HG03520 (cell line): ENCODE data around the gene EXPH5.

Experiments used
- ATAC-seq: cut with Tn5 transposase; IDR thresholded peaks from one replicate; pipeline ENCODE4 v1.9.1; 2021; ENCODE audit warnings: mild to moderate bottlenecking, moderate library complexity; ENCODE audit not compliant: unreplicated experiment

EXPH5 gene

DNA sequence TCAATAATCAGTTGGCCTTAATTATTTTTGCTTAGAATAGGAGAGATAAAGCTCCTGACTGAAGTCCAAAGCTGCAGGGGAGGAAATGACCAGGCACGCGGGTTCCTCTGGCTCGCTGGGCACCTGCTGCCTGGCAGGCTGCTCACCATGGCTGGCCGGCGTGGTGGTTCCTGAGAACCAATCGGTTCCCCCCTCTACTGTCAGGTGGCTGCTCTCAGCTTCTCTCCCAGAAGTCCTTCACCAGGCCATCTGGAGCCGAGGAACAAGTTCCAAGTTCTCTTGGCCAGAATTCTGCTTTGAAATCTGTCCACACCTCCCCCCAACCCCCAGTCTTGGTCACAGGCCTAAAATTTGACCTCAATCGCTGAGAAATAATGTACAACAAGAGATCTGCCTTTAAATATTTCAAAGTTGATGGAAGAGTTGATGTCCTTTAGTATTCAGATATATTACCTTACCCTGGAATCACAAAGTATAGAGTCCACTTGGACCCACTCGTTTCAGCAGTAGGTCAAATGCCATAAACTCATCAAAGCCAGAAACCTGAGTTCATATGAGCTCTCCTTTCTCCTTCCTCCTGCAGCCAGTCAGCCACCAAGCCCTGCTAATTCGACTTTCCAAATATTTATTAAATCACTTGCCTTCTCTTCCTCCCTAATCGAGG, 25.2 kb downstream of the EXPH5 start:
- no peak for ATAC-seq

DNA sequence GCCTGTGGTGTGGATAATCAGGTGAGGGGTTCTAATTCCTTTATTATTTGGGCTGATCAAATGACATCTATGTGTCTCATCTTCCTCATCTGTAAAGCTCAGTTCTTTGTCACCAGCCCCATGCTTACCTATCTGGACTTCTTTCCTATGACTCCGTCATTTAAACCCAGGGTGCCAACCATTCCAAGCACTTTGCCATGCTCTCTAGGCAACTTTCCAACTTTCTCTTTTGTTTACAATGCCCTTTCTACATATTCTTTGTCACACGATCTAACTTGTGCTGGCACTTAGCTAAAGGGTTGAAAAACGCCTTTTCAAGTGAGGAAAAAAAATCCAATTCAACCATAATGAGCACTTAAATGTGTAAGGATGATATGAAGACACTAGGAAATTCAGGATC, 27.9 kb downstream of the EXPH5 start:
- ATAC-seq = no peak

DNA sequence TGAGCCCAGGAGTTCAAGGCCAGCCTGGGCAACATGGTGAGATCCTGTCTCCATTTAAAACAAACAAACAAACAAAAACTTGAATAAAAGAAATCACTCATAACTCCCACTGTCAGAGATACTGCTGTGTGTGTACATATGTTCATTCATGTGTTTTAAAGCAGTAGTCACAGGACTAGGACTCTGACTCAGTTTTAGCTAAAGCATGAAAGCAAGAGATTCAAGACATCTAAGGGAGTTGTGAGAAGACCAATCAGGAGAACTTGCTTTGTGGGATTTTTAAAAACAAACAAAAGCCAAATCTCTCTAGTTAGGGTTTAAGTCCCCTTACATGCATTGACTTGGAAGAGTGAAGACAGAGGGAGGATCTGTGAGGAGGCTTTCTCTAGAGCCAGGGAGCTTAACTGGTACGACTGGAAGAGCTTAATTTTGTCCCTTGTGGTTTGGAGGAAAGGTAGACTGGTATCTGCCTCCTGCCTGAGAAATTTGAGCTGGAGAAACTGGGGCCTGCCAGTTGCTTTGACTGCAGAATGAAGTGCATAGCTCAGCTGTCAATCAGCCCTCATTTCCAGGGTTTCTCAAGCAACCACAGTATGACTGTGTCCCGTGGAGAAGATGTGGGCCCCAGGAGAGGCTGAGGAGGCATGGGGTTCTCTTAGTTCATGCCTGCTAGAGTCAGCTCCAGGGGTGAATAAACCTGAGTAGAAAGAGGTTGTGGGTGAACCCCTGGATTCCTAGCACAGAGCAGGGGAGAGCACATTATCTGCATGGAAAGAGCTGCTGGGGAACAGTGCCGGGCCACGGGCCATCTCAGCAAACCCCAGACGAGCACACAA, 30.6 kb downstream of the EXPH5 start:
- no peak for ATAC-seq

DNA sequence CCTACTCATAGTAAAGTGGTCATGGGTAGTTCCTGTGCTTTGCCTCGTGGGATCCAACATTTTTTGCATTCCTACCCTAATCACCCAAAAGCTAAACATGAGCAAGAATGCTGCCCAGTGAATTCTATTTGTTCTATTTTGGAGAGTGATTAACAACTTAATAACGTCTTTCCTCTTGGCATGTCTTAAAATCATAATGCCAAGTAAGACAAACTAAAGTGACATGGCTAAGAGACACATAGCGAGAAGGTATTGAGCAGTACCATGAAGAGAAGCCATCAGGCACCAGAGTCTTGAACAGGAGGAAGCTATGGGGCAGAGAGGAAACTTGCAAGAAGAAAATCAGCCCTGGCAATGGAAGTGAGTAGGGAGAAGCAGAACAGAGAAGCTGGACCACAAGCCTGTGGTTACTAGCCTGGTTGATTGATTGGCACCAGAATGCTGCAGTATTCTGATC, 32.0 kb downstream of the EXPH5 start:
- no peak for ATAC-seq

DNA sequence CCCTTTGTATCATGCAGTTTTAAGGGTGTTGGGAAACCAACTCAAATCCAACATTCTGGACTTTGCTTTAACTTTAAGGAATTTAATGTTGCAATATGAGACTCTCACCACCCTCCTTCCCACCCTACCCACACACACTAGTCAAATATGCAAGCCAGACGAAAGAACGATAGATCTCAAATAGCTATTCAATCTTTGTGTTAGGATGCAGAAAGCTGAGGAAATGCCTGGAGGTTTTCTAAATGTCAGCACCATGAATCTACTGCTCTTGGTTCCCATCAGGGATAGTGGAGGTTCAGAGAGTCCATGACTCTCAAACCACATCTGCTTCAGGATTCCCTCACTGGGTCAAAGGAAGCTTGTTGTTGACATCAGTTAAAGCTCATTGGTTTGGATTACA, 33.7 kb downstream of the EXPH5 start:
- ATAC-seq = no peak

DNA sequence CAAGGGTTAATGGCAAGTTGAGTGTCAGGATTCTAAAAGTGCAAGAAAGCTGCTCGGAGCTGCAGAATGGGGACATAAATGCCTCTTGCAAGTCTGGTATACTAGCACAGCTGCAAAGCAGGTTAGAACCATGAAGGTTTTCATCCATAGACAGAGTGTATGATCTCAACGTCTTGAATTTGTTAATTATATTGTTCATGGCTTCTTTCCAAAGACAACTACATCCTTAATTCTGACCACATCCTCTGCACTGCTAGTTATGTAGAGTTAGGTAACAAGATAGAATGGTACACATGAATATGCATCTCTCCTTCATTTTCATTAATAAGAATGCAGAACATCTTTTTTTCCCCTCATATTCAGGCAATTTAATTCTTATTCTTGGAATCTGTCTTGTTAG, 34.2 kb downstream of the EXPH5 start:
- ATAC-seq = no peak

DNA sequence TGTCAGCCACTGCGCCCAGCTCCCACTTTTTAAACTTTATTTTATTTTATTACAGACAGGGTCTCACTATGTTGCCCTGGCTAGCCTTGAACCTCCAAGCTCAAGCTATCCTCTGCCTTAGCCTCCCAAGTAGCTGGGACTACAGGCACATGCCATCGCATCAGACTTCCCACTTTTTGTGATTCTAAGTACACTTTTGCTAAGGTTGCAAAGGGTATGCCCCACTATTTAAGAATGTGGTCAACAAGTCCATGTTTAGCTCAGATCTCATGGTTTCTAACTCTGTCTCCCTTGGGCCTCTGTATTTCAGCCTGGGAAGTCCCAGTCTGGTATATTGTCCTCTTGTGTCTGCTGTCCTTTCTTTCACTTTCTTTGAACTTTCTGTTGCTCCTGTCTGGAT, 35.3 kb downstream of the EXPH5 start:
- ATAC-seq = peak; percentile 59

DNA sequence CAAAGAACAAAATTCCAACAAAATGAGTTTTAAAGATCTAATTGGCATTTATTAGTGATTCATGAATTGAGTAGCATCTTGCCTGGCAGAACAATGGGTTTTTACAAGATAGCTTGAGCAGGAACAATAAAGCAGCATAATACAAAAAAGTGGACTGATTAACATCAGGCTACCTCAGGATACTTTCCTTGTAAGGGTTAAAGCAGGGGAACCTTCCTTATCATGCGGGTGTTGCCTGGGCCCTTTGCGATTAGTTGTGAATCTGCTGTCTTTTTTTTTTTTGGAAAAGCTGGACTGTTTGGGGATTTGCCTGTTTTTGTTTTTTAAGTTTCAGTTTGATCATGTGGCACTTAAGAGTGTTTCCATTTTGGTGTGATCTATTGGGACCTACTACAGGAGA, 37.5 kb downstream of the EXPH5 start:
- ATAC-seq = no peak

DNA sequence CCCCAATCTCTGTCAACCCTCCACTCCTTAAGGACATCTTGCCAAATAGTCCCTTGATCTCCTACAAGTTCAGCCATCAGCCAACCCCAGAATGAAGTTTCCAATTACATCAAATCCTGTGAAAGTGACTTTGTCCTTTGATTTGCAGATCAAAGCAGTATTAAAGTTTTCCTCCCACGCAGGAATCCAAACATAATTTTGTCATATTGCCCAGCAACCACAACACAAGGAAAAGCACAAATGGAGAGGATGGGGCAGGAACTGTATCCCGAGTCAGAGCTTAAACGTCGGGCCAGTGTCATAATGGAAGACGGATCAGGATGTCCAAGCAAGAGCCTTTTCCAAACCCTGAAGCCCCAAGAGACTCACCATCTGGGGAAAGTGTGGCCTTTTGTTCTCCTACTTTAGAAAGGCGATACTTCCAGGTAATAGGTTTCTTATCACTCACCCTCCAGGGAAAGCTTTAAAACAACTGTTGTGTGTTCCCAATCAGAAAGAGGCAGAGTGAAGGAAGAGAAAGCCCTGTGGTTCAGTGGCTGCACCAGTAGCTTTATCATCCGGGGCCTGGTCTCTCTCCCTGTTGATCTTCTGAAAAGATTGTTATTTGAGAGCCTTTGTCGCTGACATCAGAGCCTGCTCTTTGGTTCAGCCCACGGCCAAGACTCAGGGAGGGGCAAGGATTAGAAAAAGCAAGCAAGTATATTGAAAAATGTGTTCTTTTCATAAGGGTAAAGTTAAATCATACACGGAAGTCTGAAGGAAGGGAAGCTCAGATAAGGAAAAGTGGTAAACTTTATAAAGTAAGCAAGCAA, 41.7 kb downstream of the EXPH5 start:
- no peak for ATAC-seq

DNA sequence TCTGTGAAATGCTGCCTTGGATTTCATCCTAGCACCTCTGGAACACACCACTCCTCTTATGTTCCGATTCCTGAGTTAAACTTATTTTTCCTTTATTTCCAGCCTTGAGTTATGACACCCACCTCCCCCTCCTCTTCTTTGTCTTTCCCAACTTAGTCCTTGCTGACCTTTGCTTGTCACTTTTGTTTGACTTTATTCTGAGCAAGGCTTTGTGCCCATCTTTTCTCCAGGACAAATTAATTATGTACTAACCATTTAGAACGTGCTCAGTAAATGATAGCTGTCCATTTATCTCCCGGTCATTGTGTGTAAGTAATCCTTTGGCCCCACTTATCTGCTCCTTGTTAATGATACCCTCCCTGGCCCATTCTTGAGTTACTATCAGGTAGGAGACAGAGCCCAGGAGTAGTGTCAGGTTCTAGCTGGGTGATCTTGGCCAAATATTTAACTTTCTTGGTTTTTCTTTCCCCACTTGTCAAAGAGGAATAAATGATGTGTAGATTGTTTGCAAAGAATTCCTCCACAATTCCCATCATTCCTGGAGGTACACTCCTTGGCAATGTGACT, 44.2 kb downstream of the EXPH5 start:
- no peak for ATAC-seq

DNA sequence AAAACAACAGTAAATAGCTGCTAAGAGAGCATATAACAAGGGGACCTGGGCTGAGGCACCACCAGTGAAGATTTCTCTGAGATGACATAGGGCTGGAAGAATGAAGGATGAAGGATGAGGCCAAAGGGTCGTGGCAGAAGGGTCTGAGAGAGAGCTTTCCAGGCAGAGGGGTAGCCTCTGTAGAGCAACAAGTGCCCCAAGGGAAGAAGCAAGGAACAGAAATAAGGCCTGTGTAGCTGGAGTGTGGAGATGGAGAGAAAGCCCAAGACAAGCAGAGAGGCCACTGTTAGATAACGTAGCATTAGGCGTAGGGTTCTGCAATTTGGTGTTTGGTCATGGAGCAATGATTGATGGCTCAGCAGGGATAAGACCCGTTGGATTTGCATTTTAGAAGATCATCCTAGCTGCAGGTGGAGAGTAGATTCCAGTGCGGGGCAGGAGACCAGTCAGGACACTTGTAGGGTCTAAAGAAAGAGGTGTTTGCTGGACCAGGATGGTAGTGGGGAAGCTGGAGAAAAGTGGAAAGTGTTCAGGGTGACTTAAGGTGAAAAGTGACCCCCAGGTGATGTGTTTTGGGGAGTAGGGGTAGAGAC, 47.6 kb downstream of the EXPH5 start:
- no peak for ATAC-seq

DNA sequence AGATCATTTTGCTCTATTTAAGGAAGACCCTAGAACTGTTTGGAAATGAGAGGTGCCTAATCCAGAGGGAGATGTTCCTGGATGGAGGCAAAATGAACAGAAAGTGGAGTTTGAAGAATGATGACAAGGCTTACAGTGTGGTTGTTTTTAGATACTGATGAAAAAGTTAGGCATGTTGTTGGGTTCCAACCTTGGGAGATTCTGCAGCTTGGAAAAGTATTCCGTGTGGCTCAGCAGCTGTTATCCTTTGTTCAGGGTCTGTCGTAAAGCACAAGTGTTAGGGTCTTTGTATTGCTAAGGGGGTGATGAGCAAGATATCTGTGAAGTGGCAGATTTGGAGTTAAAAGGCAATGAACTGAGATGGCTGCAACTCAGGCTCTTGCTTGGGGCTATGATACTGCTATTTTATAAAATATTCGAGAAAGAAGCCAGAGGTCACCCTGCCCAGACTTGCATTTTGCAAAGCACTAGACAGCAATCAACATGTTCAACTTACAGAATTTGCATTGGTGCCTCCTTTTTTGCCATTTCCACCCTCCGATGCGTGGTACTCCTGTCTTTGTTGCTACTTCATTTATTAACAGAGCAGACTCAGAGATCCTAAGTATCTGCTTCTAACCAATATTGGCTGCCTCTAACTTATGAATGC, 50.1 kb downstream of the EXPH5 start:
- ATAC-seq = no peak

DNA sequence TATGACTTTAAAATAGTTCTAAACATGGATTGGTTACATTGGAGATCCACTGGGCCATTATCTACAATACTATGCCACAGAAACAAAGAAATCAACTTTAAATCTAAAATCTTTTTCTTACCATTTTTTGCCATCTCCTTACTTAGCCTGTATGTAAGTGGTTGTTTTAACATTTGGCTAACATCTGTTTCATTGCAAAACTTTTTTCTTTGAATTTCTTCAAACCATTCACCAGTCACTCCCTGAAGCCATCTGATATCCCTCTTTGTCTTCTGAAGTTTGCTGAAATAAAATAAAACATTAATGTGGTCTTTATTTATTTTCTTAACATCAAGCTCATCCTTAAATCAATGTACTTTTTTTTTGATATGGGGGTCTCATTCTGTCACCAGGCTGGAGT, 52.0 kb downstream of the EXPH5 start:
- ATAC-seq = no peak

DNA sequence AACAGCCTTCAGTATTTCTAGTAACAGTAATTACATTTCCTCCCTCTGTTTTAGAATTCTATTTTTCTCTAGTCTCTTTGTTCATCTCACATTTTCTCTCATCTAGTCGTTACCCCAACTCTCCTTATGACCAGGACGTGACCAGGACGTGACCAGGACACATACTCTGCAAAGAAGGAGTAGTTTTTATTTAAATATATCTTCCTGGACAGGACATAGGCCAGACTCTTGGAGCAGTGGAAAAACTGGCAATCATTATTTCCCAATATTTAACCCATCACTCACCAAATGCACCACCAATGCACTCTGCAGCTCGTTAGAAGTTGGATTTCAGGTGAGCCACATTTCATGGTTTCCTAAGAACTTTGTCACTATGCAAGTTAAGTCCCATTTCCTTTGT, 55.1 kb downstream of the EXPH5 start:
- ATAC-seq = no peak

DNA sequence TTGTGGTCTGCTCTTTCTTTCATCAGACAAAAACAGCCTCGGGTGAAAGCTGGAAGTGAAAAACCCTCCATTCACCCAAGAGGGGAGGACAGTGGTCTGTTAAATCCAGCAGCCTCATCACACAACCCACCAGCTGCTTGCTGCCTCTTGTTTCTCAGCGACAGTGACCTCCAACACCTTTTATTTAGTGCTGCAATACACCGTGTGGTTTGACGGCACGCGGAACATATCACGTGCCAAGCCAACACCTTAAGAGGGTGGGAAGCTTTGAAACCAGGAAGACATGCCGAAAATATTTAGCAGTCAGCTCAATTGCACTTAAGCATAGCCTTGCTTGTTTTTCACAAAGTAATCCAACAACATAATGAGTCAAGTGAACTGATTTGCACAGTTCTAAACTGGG, 55.5 kb downstream of the EXPH5 start:
- peak; percentile 51 for ATAC-seq

DNA sequence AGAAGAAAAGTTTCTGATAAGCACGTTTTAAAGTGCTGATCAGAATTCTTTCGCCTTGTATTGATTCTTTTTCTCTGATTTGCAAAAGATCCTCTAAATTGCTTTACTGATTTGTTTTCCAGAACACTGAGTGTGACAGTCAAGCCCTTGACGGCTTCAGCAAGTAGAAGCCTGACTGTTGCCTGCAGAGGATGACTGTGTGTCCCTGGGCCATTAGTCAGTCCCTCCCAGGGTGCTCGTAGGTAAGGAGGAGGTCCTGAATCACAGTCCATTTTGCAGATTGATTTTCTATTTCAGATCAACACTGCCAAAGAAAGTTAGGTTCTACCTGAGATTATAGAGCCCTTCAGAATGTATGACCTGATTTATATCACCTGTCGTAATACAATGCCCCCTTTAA, 56.8 kb downstream of the EXPH5 start:
- no peak for ATAC-seq

DNA sequence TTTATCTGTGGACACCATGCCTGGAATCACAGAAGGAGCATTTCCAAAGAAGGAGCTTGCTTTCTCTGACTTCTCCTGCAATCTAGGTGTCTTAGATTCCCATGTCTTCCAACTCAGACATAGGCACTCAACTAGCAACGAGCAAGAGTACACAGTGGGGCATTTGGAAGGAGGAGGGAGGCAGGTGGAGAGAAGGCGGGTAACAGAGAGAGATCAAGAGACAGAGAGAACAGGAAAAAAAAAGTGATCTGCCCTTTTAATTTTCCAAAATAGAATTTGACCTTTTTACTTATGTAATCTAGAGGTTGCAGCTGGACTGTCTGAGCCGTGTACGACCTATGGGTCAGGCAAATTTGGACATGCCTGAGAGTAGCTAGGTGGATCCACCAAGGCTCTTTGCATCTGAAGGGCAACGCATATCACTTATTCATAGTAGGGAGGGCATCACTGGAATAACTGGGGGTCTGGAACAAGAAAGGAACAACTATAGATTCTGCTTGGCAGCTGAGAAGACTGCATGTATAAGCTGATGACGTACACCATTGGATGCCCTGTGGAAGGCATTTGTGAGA, 58.1 kb downstream of the EXPH5 start:
- ATAC-seq = no peak

DNA sequence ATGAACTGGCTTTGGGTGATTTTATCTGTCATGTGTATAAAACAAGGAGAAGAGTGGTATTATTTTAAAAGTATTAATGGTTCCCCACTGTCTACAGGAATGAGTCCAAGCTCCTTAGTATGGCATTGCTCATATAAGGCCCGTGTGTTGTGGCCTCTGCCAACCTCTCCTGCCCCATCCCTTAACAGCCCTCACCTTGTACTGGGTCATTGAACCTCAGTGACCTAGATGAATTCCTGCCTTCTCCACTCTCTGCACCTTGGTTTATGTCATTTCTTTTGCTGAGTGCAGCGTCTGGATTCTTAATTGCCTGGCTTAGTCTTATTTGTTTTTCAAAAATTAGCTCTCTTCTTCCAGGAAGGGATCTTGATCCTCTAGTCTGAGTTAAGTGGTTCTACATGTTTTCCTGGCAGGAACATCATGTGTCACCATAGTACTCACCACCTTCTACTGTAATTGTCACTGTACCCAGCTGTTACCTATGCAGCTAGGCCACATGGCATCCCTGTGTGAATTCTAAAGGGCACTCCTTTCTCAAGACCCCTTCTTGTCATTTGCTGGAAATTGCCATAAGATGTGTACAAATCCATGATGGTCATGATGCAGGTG, 59.2 kb downstream of the EXPH5 start:
- ATAC-seq = no peak

DNA sequence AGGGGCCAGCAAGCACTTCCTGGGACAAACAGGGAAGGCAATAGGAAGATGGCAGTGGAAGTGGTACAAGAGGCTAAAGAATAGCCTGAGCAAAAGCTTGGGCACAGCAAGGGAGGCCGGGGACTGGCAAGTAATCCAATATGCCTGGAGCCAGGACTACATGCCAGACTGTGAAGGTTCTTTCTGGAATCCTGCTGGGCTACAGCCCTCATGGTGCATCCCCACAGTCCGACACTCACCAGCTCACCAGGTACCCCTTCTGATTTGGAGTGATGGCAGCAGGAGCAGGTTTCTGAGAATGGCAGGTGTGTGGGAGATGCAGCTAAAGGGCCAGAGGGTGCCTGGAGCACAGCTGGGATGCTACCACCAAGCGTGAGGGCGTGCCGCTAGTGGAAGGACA, 63.1 kb downstream of the EXPH5 start:
- ATAC-seq = no peak

DNA sequence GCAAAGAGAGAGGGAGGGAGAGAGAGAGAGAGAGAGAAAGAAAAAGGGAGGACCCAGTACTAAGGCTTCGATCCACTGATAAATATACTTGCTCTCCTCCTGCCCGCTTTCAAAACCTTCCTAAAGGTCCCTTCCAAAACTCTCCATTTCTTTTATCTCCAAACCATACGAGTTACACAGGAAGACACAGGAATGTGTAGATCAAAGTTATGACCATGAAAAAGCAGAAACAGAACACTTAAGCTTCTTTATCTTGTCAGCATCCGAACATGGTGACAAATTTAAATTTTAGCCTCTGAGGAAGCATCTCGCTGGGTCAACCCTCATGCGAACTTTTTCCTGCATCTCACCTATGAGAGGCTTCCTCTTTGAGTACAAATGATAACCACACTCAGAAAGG, 66.2 kb downstream of the EXPH5 start:
- no peak for ATAC-seq
